Measurements from ENCODE around the gene PLPPR3.

DNA sequence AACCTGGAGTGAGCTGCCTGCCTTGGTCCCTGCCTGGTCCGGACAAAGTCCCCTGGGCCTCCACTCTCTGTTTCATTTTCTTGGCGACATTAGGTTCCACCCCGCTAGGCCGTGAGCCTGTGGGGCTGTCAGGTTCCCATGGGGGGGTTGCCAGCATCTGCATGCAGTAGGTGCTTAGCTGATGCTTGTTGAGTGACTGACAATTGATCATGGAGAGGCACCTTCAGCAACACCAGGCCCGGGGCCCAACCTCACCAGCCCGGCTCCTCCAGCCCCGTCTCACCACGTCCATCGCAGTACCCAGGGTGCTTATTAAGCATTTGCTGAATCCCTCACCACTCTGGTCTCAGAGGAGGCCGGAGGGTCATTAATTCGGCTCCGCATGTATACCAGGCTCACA is 57.5 kb downstream of the PLPPR3 start:
- TF ChIP-seq CTCF (IDR thresholded peaks at IDR 0.05; ENCODE audit: insufficient read depth, low read length, poor library complexity, severe bottlenecking) (no peak), EZH2phosphoT487 (conservative IDR thresholded peaks at IDR 0.05; ENCODE audit: low read length) (no peak)

Measured in SU-DHL-6 (cell line).